K562 (cell line): ENCODE results near the gene HTR6. TPM values are rescaled to one million over a fixed set of nuclear protein-coding genes. Genes with fewer than 3 reads are reported as not detected.
A peak's percentile ranks its signal among the peaks of the same experiment; 100 is the strongest.

Experiments used
- ATAC-seq: fragments of 200-7000 bp; cut with Tn5 transposase; 3 replicates; pipeline ENCODE4 v1.9.1; 2020; ENCODE audit warnings: moderate library complexity
- BruUV-seq: library from RNA; stranded (reverse); fragments of 400-500 nt; replicated peaks from 2 replicates; lab custom pipeline; 2021; lab: Mats Ljungman, UMichigan
- CTCF ChIA-PET: fragments of 300-600 bp; formaldehyde crosslinking; extraction: SDS; loops from one replicate; lab custom pipeline; 2021; ENCODE audit warnings: low intra/inter-chr PET ratio; lab: Yijun Ruan, JAX
- POLR2A ChIA-PET: fragments of 300-600, 350-650 bp; sonication (Branson Sonifier 250); formaldehyde crosslinking; extraction: SDS; loops from one replicate; lab custom pipeline; 2021; ENCODE audit warnings: antibody characterized with exemption, inconsistent platforms; lab: Yijun Ruan, JAX
- DNase-seq, 4 experiments: peaks; one replicate each; pipeline versions ENCODE4 v3.0.0 to v3.0.0-alpha.2; 2011 to 2018; ENCODE audit warnings: low spot score in 3 of 4, mixed read lengths in 3 of 4; ENCODE audit errors: extremely low read depth in 1 of 4
- FAIRE-seq: peaks from 2 replicates; lab custom pipeline; 2011; peaks lifted over from hg19 to GRCh38; lab: Jason Lieb, UNC
- H2AFZ ChIP-seq: 2 replicates; pipeline ENCODE4 v1.6.0; 2011; ENCODE audit warnings: low read depth, low read length, control low read depth, inconsistent platforms
- H3K27ac ChIP-seq: fragments of 200-600 bp; 3 replicates; pipeline ENCODE4 v1.8.0; 2011; ENCODE audit warnings: low read depth, mild to moderate bottlenecking, control low read depth, inconsistent platforms, low read length, moderate library complexity, mixed read lengths; ENCODE audit errors: extremely low read depth
- H3K27me3 ChIP-seq, 2 experiments: fragments of 300-600 bp in 1 of 2; 2 replicates in 1 of 2; 3 replicates in 1 of 2; pipeline versions ENCODE4 v1.6.0 to v1.8.0; 2011; ENCODE audit warnings: inconsistent platforms in 2 of 2, low read length in 2 of 2, mild to moderate bottlenecking in 1 of 2, mixed read lengths in 1 of 2, moderate library complexity in 1 of 2; ENCODE audit not compliant: control insufficient read depth in 2 of 2, insufficient read depth in 2 of 2
- H3K36me3 ChIP-seq: fragments of 300-600 bp; 3 replicates; pipeline ENCODE4 v1.8.0; 2011; ENCODE audit warnings: mild to moderate bottlenecking, low read length, inconsistent platforms; ENCODE audit not compliant: control insufficient read depth, insufficient read depth
- H3K4me1 ChIP-seq, 2 experiments: fragments of 200-600 bp in 1 of 2; replicated peaks in 1 of 2; 2 replicates in 1 of 2; 3 replicates in 1 of 2; pipeline versions ENCODE4 v1.5.1 to v1.8.0; 2011; ENCODE audit warnings: inconsistent platforms in 2 of 2, low read length in 2 of 2, mild to moderate bottlenecking in 1 of 2, mixed read lengths in 1 of 2, moderate library complexity in 1 of 2; ENCODE audit not compliant: control insufficient read depth in 2 of 2, insufficient read depth in 2 of 2
- H3K4me2 ChIP-seq: 2 replicates; pipeline ENCODE4 v1.6.1; 2011; ENCODE audit warnings: low read length, control low read depth, inconsistent platforms, mixed read lengths; ENCODE audit not compliant: insufficient read depth
- H3K4me3 ChIP-seq: fragments of 200-600 bp; sonication (generic), shearing (Covaris generic); 2 replicates; pipeline ENCODE4 v1.5.1; 2016; ENCODE audit warnings: control low read depth, inconsistent platforms
- H3K79me2 ChIP-seq: fragments of 200-600 bp; 3 replicates; pipeline ENCODE4 v1.8.0; 2011; ENCODE audit warnings: low read length, inconsistent platforms; ENCODE audit not compliant: control insufficient read depth, insufficient read depth
- H3K9ac ChIP-seq, 2 experiments: 2 replicates each; pipeline versions ENCODE4 v1.6.0 to v1.6.1; 2011; ENCODE audit warnings: low read depth in 2 of 2, low read length in 2 of 2, control low read depth in 1 of 2, inconsistent platforms in 1 of 2, mild to moderate bottlenecking in 1 of 2, mixed read lengths in 1 of 2; ENCODE audit not compliant: insufficient read depth in 1 of 2
- H3K9me1 ChIP-seq: one replicate; pipeline ENCODE4 v1.6.0; 2011; ENCODE audit warnings: inconsistent platforms, mild to moderate bottlenecking, low read length, moderate library complexity; ENCODE audit not compliant: control insufficient read depth, insufficient read depth
- H3K9me3 ChIP-seq: replicated peaks from 2 replicates; pipeline ENCODE4 v1.5.1; 2011; ENCODE audit warnings: low read depth, low read length, inconsistent platforms; ENCODE audit not compliant: control insufficient read depth, insufficient read depth
- H4K20me1 ChIP-seq: replicated peaks from 2 replicates; pipeline ENCODE4 v1.6.1; 2011; ENCODE audit warnings: low read length, inconsistent platforms, mixed read lengths; ENCODE audit not compliant: control insufficient read depth, insufficient read depth
- ATF7 ChIP-seq: fragments of 450-650 bp; IDR thresholded peaks from 2 replicates; pipeline ENCODE4 v1.7.1; 2014; ENCODE audit warnings: mild to moderate bottlenecking, moderate library complexity
- LARP7 ChIP-seq: fragments of 450-650 bp; IDR thresholded peaks from 2 replicates; pipeline ENCODE4 v1.6.1; 2016
- MAX ChIP-seq: sonication (generic); formaldehyde crosslinking; IDR thresholded peaks from 2 replicates; pipeline ENCODE4 v1.9.0; 2022; ENCODE audit warnings: mild to moderate bottlenecking, missing genetic modification reagents
- RHOXF2B ChIP-seq: fragments of 250-450 bp; sonication (Bioruptor Pico); conservative IDR thresholded peaks from 2 replicates; pipeline ENCODE4 v1.5.1; 2021
- ZNF511 ChIP-seq: sonication (generic); formaldehyde crosslinking; IDR thresholded peaks from 2 replicates; pipeline ENCODE4 v1.8.0; 2022; ENCODE audit warnings: mild to moderate bottlenecking, missing genetic modification reagents
- ZNF57 ChIP-seq: fragments of 450-650 bp; formaldehyde crosslinking; IDR thresholded peaks from 2 replicates; pipeline ENCODE4 v1.4.0; 2020; ENCODE audit warnings: mild to moderate bottlenecking, moderate library complexity
- WGBS: fragments of 100-300 bp; shearing (Covaris generic); methylation state at CpG from one replicate; pipeline ENCODE4 v1.1.6; 2016; ENCODE audit warnings: low coverage, mixed read lengths; ENCODE audit not compliant: insufficient coverage; ENCODE audit errors: missing lambda C conversion rate; 5-methylcytosine and 5-hydroxymethylcytosine counted together
- in situ Hi-C: fragments of 300-500 bp; cut with MboI; formaldehyde crosslinking; loops from 4 replicates; pipeline ENCODE4 v1.15.0; 2018; ENCODE audit warnings: inconsistent platforms, mixed read lengths
- intact Hi-C: fragments of 100-400 bp; cut with micrococcal nuclease; formaldehyde crosslinking; loops from 2 replicates; pipeline ENCODE4 v1.14.2; 2022
- polyA plus RNA-seq, 8 experiments: library from polyadenylated mRNA; depleted of rRNA in 4 of 8; stranded (reverse) in 5 of 8; unstranded in 3 of 8; fragments of >200 nt; fragmentation: Nextera tagmentation in 2 of 8; fragmentation: Illumina TruSeq in 1 of 8; extraction: Ambion mirVana in 2 of 8; extraction: Trizol in 1 of 8; gene quantifications; 2 replicates each; pipeline versions ENCODE4 v1.2.1 to v1.2.3, GENCODE V29; 2011 to 2014; ENCODE audit warnings: inconsistent platforms in 1 of 8, missing spikeins in 1 of 8
- total RNA-seq, 7 experiments: library from RNA; depleted of rRNA in 6 of 7; stranded (reverse); fragments of >200 nt in 6 of 7; fragmentation: Illumina TruSeq in 2 of 7; extraction: Trizol in 2 of 7; gene quantifications; 2 replicates each; pipeline versions ENCODE4 v1.2.1 to v1.2.3, GENCODE V29; 2011 to 2021; ENCODE audit warnings: low replicate concordance in 1 of 7

The HTR6 gene
- total and polyA plus RNA-seq, 9 of the 15 experiments (the other 6 are each of a cell fraction or from before 2014, with no cell fraction given): not detected

- in situ Hi-C loops (no loop called here), intact Hi-C loops (loop anchor here (10.0 kb wide), 1 partner anchor 178 kb away; no protein-coding TSS in a partner anchor)
- ATAC-seq (0 out of 3 replicates have a peak, but pooled peaks have one; percentile 13), DNase-seq (peak in 1 of 4 experiments; percentile 36), FAIRE-seq (no peak)
- peaks cover 16 to 39% of the 10 kb centered on the region in 2 experiments; a peak in 4 of 5 replicates for H3K27me3 ChIP-seq
- H3K27ac ChIP-seq: no peak overlapping the region
- no peaks in the 10 kb centered on the region for H3K79me2 ChIP-seq
- no peak overlapping the region for H3K9ac ChIP-seq
- no peak for TF ChIP-seq ZNF57
- no peak for TF ChIP-seq RHOXF2B (CRISPR knock-in tag)
- TF ChIP-seq LARP7: no peak
- peak; percentile 32; the same call in 1 of the 2 replicates for TF ChIP-seq MAX (CRISPR knock-in tag)
- TF ChIP-seq ATF7: no peak
- TF ChIP-seq ZNF511: no peak
- H2AFZ ChIP-seq: no peak overlapping the region
- ChIA-PET CTCF (no interaction called here), POLR2A (interaction anchor here (0.6 to 1.2 kb wide), 3 partner anchors 23 to 163 kb away, joined by 3 to 4 read pairs (median 3); a partner anchor contains a TSS)
- no TSS peak for BruUV-seq
- whole genome bisulfite sequencing: 9% methylated on average over 7 of the region's 7 CpGs
- no peak overlapping the region for H3K4me2 ChIP-seq
- no peaks in the 10 kb centered on the region for H3K9me1 ChIP-seq
- H4K20me1 ChIP-seq: peaks cover 3% of the 10 kb centered on the region; the same call in 1 of the 2 replicates
- no peaks in the 10 kb centered on the region for H3K9me3 ChIP-seq
- H3K4me1 ChIP-seq: peaks cover 0 to 32% of the 10 kb centered on the region in 2 experiments; a peak in 4 of 5 replicates
- no peak overlapping the region for H3K4me3 ChIP-seq
- no peaks in the 10 kb centered on the region for H3K36me3 ChIP-seq
Measured at GRCh38 chr1:19643121-19643520, 21.6 kb upstream of the HTR6 start.
